ENCODE data around the gene RRP8. TPM values are rescaled to one million over a fixed set of nuclear protein-coding genes. Genes with fewer than 3 reads are reported as not detected.

The RRP8 gene
- total and polyA plus RNA-seq, 10 of the 15 experiments (the other 5 are each of a cell fraction or from before 2014, with no cell fraction given) = 4.7 to 51.2 (median 23.9) TPM

DNA sequence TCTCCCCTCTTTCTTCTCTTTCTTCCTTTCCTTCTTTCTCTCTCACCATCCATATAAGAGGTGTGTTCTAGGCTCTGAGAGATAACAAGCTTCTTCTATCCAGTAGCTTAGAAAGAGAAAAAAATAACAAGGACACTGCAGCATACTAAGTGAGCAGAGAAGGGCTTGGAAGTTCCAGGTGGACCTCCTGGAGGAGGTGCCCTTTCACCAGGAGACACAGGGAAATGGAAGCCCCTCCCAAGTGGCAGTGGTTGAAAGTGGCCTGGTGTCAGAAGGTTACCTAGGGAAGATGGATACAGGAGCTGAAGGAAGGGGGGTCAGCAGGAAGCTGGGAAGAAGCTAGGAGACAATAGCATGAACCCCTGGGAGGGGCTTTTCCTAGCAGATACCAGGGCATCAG lies 46.7 kb upstream of the RRP8 start:
- BruUV-seq (replicated peaks) = no TSS peak
- in situ Hi-C loops (cut with MboI) = no loop called here
- TF ChIP-seq LARP7 (IDR thresholded peaks at IDR 0.05) (no peak), ZNF217 (IDR thresholded peaks at IDR 0.05) (no peak), RBBP5 (conservative IDR thresholded peaks at IDR 0.05) (no peak), NRF1 (conservative IDR thresholded peaks at IDR 0.05; ENCODE audit: low read depth, low read length) (no peak), ZNF274 (IDR thresholded peaks at IDR 0.05; ENCODE audit: insufficient read depth, insufficient read length) (no peak), ZSCAN29 (IDR thresholded peaks at IDR 0.05) (no peak), MTA3 (IDR thresholded peaks at IDR 0.05; ENCODE audit: borderline replicate concordance, low read length) (no peak), HDGF (IDR thresholded peaks at IDR 0.05) (no peak), BHLHE40 (IDR thresholded peaks at IDR 0.05; ENCODE audit: borderline replicate concordance in 1 of 2, low read depth in 2 of 2, low read length in 1 of 2) (no peak)
- TF ChIP-seq, protein P1, sequence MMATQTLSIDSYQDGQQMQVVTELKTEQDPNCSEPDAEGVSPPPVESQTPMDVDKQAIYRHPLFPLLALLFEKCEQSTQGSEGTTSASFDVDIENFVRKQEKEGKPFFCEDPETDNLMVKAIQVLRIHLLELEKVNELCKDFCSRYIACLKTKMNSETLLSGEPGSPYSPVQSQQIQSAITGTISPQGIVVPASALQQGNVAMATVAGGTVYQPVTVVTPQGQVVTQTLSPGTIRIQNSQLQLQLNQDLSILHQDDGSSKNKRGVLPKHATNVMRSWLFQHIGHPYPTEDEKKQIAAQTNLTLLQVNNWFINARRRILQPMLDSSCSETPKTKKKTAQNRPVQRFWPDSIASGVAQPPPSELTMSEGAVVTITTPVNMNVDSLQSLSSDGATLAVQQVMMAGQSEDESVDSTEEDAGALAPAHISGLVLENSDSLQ (IDR thresholded peaks at IDR 0.05) = no peak
- TF ChIP-seq, protein P2, sequence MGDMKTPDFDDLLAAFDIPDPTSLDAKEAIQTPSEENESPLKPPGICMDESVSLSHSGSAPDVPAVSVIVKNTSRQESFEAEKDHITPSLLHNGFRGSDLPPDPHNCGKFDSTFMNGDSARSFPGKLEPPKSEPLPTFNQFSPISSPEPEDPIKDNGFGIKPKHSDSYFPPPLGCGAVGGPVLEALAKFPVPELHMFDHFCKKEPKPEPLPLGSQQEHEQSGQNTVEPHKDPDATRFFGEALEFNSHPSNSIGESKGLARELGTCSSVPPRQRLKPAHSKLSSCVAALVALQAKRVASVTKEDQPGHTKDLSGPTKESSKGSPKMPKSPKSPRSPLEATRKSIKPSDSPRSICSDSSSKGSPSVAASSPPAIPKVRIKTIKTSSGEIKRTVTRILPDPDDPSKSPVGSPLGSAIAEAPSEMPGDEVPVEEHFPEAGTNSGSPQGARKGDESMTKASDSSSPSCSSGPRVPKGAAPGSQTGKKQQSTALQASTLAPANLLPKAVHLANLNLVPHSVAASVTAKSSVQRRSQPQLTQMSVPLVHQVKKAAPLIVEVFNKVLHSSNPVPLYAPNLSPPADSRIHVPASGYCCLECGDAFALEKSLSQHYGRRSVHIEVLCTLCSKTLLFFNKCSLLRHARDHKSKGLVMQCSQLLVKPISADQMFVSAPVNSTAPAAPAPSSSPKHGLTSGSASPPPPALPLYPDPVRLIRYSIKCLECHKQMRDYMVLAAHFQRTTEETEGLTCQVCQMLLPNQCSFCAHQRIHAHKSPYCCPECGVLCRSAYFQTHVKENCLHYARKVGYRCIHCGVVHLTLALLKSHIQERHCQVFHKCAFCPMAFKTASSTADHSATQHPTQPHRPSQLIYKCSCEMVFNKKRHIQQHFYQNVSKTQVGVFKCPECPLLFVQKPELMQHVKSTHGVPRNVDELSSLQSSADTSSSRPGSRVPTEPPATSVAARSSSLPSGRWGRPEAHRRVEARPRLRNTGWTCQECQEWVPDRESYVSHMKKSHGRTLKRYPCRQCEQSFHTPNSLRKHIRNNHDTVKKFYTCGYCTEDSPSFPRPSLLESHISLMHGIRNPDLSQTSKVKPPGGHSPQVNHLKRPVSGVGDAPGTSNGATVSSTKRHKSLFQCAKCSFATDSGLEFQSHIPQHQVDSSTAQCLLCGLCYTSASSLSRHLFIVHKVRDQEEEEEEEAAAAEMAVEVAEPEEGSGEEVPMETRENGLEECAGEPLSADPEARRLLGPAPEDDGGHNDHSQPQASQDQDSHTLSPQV (IDR thresholded peaks at IDR 0.05) = no peak
- TF ChIP-seq, protein P3, sequence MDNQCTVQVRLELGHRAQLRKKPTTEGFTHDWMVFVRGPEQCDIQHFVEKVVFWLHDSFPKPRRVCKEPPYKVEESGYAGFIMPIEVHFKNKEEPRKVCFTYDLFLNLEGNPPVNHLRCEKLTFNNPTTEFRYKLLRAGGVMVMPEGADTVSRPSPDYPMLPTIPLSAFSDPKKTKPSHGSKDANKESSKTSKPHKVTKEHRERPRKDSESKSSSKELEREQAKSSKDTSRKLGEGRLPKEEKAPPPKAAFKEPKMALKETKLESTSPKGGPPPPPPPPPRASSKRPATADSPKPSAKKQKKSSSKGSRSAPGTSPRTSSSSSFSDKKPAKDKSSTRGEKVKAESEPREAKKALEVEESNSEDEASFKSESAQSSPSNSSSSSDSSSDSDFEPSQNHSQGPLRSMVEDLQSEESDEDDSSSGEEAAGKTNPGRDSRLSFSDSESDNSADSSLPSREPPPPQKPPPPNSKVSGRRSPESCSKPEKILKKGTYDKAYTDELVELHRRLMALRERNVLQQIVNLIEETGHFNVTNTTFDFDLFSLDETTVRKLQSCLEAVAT (IDR thresholded peaks at IDR 0.05) = no peak
- TF ChIP-seq, protein P4, sequence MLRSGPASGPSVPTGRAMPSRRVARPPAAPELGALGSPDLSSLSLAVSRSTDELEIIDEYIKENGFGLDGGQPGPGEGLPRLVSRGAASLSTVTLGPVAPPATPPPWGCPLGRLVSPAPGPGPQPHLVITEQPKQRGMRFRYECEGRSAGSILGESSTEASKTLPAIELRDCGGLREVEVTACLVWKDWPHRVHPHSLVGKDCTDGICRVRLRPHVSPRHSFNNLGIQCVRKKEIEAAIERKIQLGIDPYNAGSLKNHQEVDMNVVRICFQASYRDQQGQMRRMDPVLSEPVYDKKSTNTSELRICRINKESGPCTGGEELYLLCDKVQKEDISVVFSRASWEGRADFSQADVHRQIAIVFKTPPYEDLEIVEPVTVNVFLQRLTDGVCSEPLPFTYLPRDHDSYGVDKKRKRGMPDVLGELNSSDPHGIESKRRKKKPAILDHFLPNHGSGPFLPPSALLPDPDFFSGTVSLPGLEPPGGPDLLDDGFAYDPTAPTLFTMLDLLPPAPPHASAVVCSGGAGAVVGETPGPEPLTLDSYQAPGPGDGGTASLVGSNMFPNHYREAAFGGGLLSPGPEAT (IDR thresholded peaks at IDR 0.05; ENCODE audit: low read depth) = no peak

More for the DNA sequence above, 46.7 kb upstream of the RRP8 start:
- intact Hi-C loops (cut with micrococcal nuclease; ENCODE audit: unreplicated experiment) = no loop called here
- Histone ChIP-seq H3K4me2 (ENCODE audit: control insufficient read depth, insufficient read depth) (no peak overlapping the region), H3K27ac (ENCODE audit: control insufficient read depth, insufficient read depth) (no peak overlapping the region), H3K36me3 (ENCODE audit: control insufficient read depth in 2 of 2, insufficient read depth in 2 of 2, low read length in 1 of 2) (no peaks in the 10 kb centered on the region), H3K9ac (ENCODE audit: control insufficient read depth, insufficient read depth, low read length) (no peak overlapping the region), H4K20me1 (ENCODE audit: control insufficient read depth, insufficient read depth) (no peaks in the 10 kb centered on the region), H2AFZ (ENCODE audit: control insufficient read depth, low read depth, low read length) (no peak overlapping the region), H3K79me2 (ENCODE audit: control insufficient read depth, insufficient read depth, low read length) (no peaks in the 10 kb centered on the region), H3K4me1 (ENCODE audit: control insufficient read depth, insufficient read depth, low read length) (peaks cover 21% of the 10 kb centered on the region), H3K4me3 (no peak overlapping the region), H3K9me3 (replicated peaks; ENCODE audit: control insufficient read depth, insufficient read depth, low read length) (no peaks in the 10 kb centered on the region), H3K27me3 (replicated peaks in 1 of 2; ENCODE audit: control insufficient read depth in 2 of 2, insufficient read depth in 2 of 2, low read length in 1 of 2) (peaks cover 0 to 1% of the 10 kb centered on the region in 2 experiments; a peak in 3 of 4 replicates)
- no peak for ATAC-seq
- no peak for DNase-seq (ENCODE audit: low read depth, low spot score)
- SMC1A ChIA-PET (ENCODE audit: uncharacterized antibody, unreplicated experiment) = interaction anchor here (0.8 to 3.4 kb wide), 4 partner anchors 18 to 32 kb away, joined by 3 to 14 read pairs (median 4); partner anchors contain the start of gene TPP1
- POLR2A ChIA-PET = interaction anchor here (1.6 kb wide), 1 partner anchor 11 kb away, joined by 4 read pairs; no protein-coding TSS in a partner anchor
- no peak for FAIRE-seq
- CTCF ChIA-PET = interaction anchor here (1.1 to 4.7 kb wide), 4 partner anchors 9 to 32 kb away, joined by 3 to 22 read pairs (median 5); partner anchors contain the start of gene TPP1
- RAD21 ChIA-PET (ENCODE audit: unreplicated experiment) = interaction anchor here (0.7 to 1.0 kb wide), 3 partner anchors 33 to 117 kb away, joined by 3 read pairs; partner anchors contain the start of gene MRPL17

All from GM12878 (cell line).